ENCODE results near the gene CUEDC2.
A peak's percentile ranks its signal among the peaks of the same experiment; 100 is the strongest.

Gene CUEDC2

DNA sequence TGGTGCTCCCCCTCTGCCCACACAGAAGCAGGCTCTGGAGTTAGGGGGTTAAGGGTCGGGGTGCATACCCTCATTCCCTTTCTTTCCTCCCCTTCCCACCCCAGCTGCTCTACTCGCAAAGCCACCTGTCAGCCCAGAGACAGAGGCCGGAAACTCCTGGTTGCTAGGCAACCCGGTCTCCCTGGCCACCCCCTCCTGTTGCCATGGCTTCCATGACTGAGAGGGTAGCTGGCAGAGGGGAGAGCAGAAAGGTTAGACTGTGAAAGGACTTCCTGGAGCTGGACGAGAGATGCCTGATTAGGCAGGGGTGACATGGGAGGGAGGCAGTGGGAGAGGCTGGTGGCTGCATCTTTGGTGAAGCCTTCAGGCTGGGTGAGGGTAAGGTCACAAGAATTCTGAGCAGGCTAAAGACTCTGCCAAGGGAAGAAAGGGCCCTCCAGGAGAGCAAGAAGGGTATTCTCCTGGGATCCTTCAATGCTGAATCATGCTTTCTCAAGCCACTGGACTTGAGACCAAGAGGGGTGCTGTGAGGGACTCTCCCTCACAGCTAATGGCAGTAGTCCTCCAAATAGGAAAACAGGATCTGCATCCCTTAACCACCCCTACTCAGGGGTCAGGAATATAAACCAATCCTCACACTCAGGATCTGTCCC is 19.2 kb downstream of the CUEDC2 start:
- Mint-ChIP-seq H3K4me1 (peaks cover 31% of the 10 kb centered on the region), H3K27ac (no peak overlapping the region), H3K4me3 (no peak overlapping the region), H3K27me3 (ENCODE audit: low read depth, poor library complexity) (peaks cover 86% of the 10 kb centered on the region), H3K36me3 (ENCODE audit: low read depth) (no peaks in the 10 kb centered on the region), H3K9me3 (no peaks in the 10 kb centered on the region)
- TF ChIP-seq, protein P1, sequence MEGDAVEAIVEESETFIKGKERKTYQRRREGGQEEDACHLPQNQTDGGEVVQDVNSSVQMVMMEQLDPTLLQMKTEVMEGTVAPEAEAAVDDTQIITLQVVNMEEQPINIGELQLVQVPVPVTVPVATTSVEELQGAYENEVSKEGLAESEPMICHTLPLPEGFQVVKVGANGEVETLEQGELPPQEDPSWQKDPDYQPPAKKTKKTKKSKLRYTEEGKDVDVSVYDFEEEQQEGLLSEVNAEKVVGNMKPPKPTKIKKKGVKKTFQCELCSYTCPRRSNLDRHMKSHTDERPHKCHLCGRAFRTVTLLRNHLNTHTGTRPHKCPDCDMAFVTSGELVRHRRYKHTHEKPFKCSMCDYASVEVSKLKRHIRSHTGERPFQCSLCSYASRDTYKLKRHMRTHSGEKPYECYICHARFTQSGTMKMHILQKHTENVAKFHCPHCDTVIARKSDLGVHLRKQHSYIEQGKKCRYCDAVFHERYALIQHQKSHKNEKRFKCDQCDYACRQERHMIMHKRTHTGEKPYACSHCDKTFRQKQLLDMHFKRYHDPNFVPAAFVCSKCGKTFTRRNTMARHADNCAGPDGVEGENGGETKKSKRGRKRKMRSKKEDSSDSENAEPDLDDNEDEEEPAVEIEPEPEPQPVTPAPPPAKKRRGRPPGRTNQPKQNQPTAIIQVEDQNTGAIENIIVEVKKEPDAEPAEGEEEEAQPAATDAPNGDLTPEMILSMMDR (IDR thresholded peaks at IDR 0.05) = no peak
- DNase-seq = peak; percentile 31

GRCh38 chr10:102412293-102412692 is 20.1 kb downstream of the CUEDC2 start:
- Mint-ChIP-seq H3K27ac (no peak overlapping the region), H3K4me3 (no peak overlapping the region), H3K4me1 (peaks cover 32% of the 10 kb centered on the region)

DNA sequence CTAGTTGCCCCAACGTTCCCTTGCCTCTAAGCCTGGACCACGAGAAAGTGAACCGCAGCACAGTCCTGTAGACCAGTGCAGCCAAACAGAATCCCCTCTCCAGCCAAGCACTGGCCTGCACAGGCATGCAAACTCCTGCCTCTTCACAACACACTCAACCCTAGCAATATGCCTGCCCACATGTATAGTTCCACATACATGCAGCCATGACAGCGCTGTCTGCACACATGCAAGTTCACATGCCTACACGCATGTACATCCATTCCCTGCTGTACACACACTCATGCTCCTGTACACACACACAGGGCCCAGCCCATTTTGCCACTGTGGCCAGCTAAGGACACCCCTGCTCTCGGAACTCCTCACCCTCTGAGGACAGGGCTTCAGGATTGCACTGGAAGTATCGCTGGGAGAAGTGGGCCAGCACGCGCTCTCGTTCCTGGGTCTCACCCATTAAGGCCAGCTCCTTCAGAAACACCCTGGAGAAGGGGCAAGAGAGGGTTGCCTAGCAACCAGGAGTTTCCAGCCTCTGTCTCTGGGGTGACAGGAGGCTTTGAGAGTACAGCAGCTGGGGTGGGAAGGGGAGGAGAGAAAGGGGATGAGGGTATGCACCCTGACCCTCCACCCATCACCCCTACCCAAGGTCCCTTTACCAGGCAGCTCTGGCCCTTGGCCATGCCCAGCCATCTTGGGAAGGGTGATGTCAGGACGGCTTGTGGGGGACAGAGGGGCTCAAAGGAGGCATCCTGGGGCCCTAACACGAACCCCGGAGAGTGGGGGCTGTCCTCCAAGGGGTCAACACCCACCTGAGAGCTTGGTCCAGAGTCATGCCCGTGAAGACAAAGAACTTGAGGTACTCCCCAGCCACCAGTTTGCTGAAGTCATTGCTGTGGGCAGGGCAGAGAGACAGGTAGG is 20.8 kb downstream of the CUEDC2 start:
- H3K36me3 Mint-ChIP-seq (ENCODE audit: low read depth) = no peaks in the 10 kb centered on the region
- no peaks in the 10 kb centered on the region for H3K9me3 Mint-ChIP-seq
- peaks cover 32% of the 10 kb centered on the region for H3K4me1 Mint-ChIP-seq
- H3K4me3 Mint-ChIP-seq = peak overlapping the region; percentile 75
- TF ChIP-seq, protein P1 (IDR thresholded peaks at IDR 0.05) = no peak
- no peak overlapping the region for H3K27ac Mint-ChIP-seq
- peaks cover 88% of the 10 kb centered on the region for H3K27me3 Mint-ChIP-seq (ENCODE audit: low read depth, poor library complexity)
- no peak for DNase-seq

More at GRCh38 chr10:102412293-102412692, 20.1 kb downstream of the CUEDC2 start:
- Mint-ChIP-seq H3K36me3 (ENCODE audit: low read depth) (no peaks in the 10 kb centered on the region), H3K9me3 (no peaks in the 10 kb centered on the region), H3K27me3 (ENCODE audit: low read depth, poor library complexity) (peaks cover 86% of the 10 kb centered on the region)
- TF ChIP-seq, protein P1 (IDR thresholded peaks at IDR 0.05) = no peak
- DNase-seq = no peak

GRCh38 chr10:102410429-102411073 is 21.8 kb downstream of the CUEDC2 start:
- Mint-ChIP-seq H3K27ac (no peak overlapping the region), H3K9me3 (no peaks in the 10 kb centered on the region)
- TF ChIP-seq, protein P1 (IDR thresholded peaks at IDR 0.05) = no peak

GRCh38 chr10:102409604-102410428 is 22.6 kb downstream of the CUEDC2 start:
- TF ChIP-seq, protein P1 (IDR thresholded peaks at IDR 0.05) = no peak
- H3K27me3 Mint-ChIP-seq (ENCODE audit: low read depth, poor library complexity) = peaks cover 88% of the 10 kb centered on the region
- DNase-seq = peak; percentile 26
- peak overlapping the region; percentile 79 for H3K4me3 Mint-ChIP-seq
- H3K36me3 Mint-ChIP-seq (ENCODE audit: low read depth) = no peaks in the 10 kb centered on the region
- H3K9me3 Mint-ChIP-seq = no peaks in the 10 kb centered on the region
- peaks cover 32% of the 10 kb centered on the region for H3K4me1 Mint-ChIP-seq
- no peak overlapping the region for H3K27ac Mint-ChIP-seq

More at GRCh38 chr10:102410429-102411073, 21.8 kb downstream of the CUEDC2 start:
- Mint-ChIP-seq H3K4me1 (peaks cover 32% of the 10 kb centered on the region), H3K4me3 (peak overlapping the region; percentile 79), H3K27me3 (ENCODE audit: low read depth, poor library complexity) (peaks cover 89% of the 10 kb centered on the region), H3K36me3 (ENCODE audit: low read depth) (no peaks in the 10 kb centered on the region)
- peak; percentile 64 for DNase-seq
